A549 (cell line): ENCODE results near the gene SBK2. TPM values are rescaled to one million over a fixed set of nuclear protein-coding genes. Genes with fewer than 3 reads are reported as not detected.
A peak's percentile ranks its signal among the peaks of the same experiment; 100 is the strongest.

Source experiments
- ATAC-seq, 2 experiments: fragments of 200-7000 bp in 1 of 2; fragments of >200 bp in 1 of 2; cut with Nextera tagmentation in 1 of 2; cut with Tn5 transposase in 1 of 2; 3 replicates each; pipeline versions ENCODE4 v1.8.0 to v1.9.1; 2018 to 2020; ENCODE audit warnings: mild to moderate bottlenecking in 1 of 2, moderate library complexity in 1 of 2
- CTCF ChIA-PET: fragments of 300-600 bp; sonication (Branson Sonifier 250); formaldehyde crosslinking; extraction: SDS; loops from one replicate; lab custom pipeline; 2021; ENCODE audit warnings: antibody characterized with exemption, inconsistent platforms; lab: Yijun Ruan, JAX
- POLR2A ChIA-PET: fragments of 350-600 bp; formaldehyde crosslinking; extraction: SDS; loops from one replicate; lab custom pipeline; 2021; ENCODE audit warnings: antibody characterized with exemption, inconsistent platforms; lab: Yijun Ruan, JAX
- DNase-seq, 2 experiments: peaks; one replicate each; pipeline versions ENCODE4 v3.0.0 to v3.0.0-alpha.2; 2011 to 2016; ENCODE audit warnings: low read depth in 1 of 2, low spot score in 1 of 2
- FAIRE-seq: peaks from 2 replicates; lab custom pipeline; 2011; peaks lifted over from hg19 to GRCh38; lab: Jason Lieb, UNC
- H3K27ac ChIP-seq, 2 experiments: fragments of >200 bp; sonication (Bioruptor Twin); formaldehyde crosslinking; 3 replicates each; pipeline ENCODE4 v1.5.1; 2016 to 2017
- H3K4me1 ChIP-seq: fragments of >200 bp; sonication (Bioruptor Twin); formaldehyde crosslinking; 3 replicates; pipeline ENCODE4 v1.6.1; 2016
- H3K4me2 ChIP-seq: fragments of >200 bp; sonication (Bioruptor Twin); formaldehyde crosslinking; 3 replicates; pipeline ENCODE4 v1.6.1; 2016
- H3K4me3 ChIP-seq: fragments of >200 bp; sonication (Bioruptor Twin); formaldehyde crosslinking; 3 replicates; pipeline ENCODE4 v1.5.1; 2016
- H3K9me3 ChIP-seq: fragments of >200 bp; sonication (Bioruptor Twin); formaldehyde crosslinking; 3 replicates; pipeline ENCODE4 v1.6.1; 2016
- CBX2 ChIP-seq: fragments of 200-600 bp; sonication (generic); IDR thresholded peaks from 2 replicates; pipeline ENCODE4 v1.6.1; 2016; ENCODE audit warnings: low read depth, mild to moderate bottlenecking, borderline replicate concordance
- CHD4 ChIP-seq: fragments of 200-600 bp; sonication (generic); IDR thresholded peaks from 2 replicates; pipeline ENCODE4 v1.6.1; 2016; ENCODE audit warnings: antibody characterized with exemption, mild to moderate bottlenecking, borderline replicate concordance
- EHF ChIP-seq: fragments of 250-450 bp; sonication (Bioruptor Pico); IDR thresholded peaks from 2 replicates; pipeline ENCODE4 v1.5.0; 2020; ENCODE audit warnings: mild to moderate bottlenecking
- ESRRA ChIP-seq: fragments of 150-350 bp; IDR thresholded peaks from 2 replicates; pipeline ENCODE4 v1.6.1; 2014; ENCODE audit warnings: mild to moderate bottlenecking, low read length, borderline replicate concordance
- HDAC2 ChIP-seq: fragments of 200-600 bp; sonication (generic); IDR thresholded peaks from 2 replicates; pipeline ENCODE4 v1.6.1; 2016
- HOXA7 ChIP-seq: fragments of 250-450 bp; sonication (Bioruptor Pico); IDR thresholded peaks from 2 replicates; pipeline ENCODE4 v1.5.0; 2020; ENCODE audit warnings: mild to moderate bottlenecking, moderate library complexity
- HOXB5 ChIP-seq: fragments of 250-450 bp; sonication (Bioruptor Pico); IDR thresholded peaks from 2 replicates; pipeline ENCODE4 v1.5.0; 2020; ENCODE audit warnings: mild to moderate bottlenecking, moderate library complexity
- JUNB ChIP-seq: fragments of >200 bp; sonication (Bioruptor Twin); formaldehyde crosslinking; IDR thresholded peaks from 2 replicates; pipeline ENCODE4 v1.6.1; 2016
- MYC ChIP-seq: IDR thresholded peaks from 2 replicates; pipeline ENCODE4 v1.6.1; 2012; ENCODE audit warnings: mild to moderate bottlenecking, inconsistent platforms, low read length, improper control_type of control experiment, borderline replicate concordance
- NFE2L2 ChIP-seq: fragments of 150-350 bp; conservative IDR thresholded peaks from 2 replicates; pipeline ENCODE4 v1.6.1; 2014; ENCODE audit warnings: low read length
- NR3C1 ChIP-seq: fragments of >200 bp; sonication (Bioruptor Twin); formaldehyde crosslinking; IDR thresholded peaks from 3 replicates; pipeline ENCODE4 v1.6.1; 2017
- POLR2A ChIP-seq: IDR thresholded peaks from 2 replicates; pipeline ENCODE4 v1.6.1; 2012; ENCODE audit warnings: mild to moderate bottlenecking, low read length
- RARB ChIP-seq: fragments of 250-450 bp; sonication (Bioruptor Pico); IDR thresholded peaks from 2 replicates; pipeline ENCODE4 v1.8.0; 2021; ENCODE audit warnings: mild to moderate bottlenecking, moderate library complexity
- SMC3 ChIP-seq: fragments of >200 bp; sonication (Bioruptor Twin); formaldehyde crosslinking; IDR thresholded peaks from 3 replicates; pipeline ENCODE4 v1.6.1; 2018; ENCODE audit warnings: inconsistent platforms
- TP53 ChIP-seq: fragments of 250-450 bp; sonication (Bioruptor Pico); IDR thresholded peaks from 2 replicates; pipeline ENCODE4 v1.5.0; 2021; ENCODE audit warnings: mild to moderate bottlenecking, moderate library complexity
- ZC3H11A ChIP-seq: fragments of 450-650 bp; IDR thresholded peaks from 2 replicates; pipeline ENCODE4 v1.6.1; 2014; ENCODE audit warnings: antibody characterized with exemption, mild to moderate bottlenecking
- ZFP36 ChIP-seq: fragments of 450-650 bp; IDR thresholded peaks from 2 replicates; pipeline ENCODE4 v1.6.1; 2014; ENCODE audit warnings: borderline replicate concordance; ENCODE audit not compliant: partially characterized antibody
- ZNF302 ChIP-seq: fragments of 250-450 bp; sonication (Bioruptor Pico); IDR thresholded peaks from 2 replicates; pipeline ENCODE4 v1.9.0; 2021; ENCODE audit warnings: inconsistent platforms, mild to moderate bottlenecking, moderate library complexity
- WGBS: methylation state at CpG from one replicate; pipeline ENCODE4 v1.1.6; 2017; ENCODE audit errors: missing lambda C conversion rate; 5-methylcytosine and 5-hydroxymethylcytosine counted together
- polyA plus RNA-seq, 4 experiments: library from polyadenylated mRNA; depleted of rRNA in 3 of 4; stranded (reverse); fragments of >200 nt; fragmentation: RNase III in 1 of 4; extraction: RNeasy Plus Mini Kit Qiagen cat#74134 plus additional on column Dnase treatment in 1 of 4; gene quantifications; 2 replicates in 3 of 4; 3 replicates in 1 of 4; pipeline ENCODE4 v1.2.3, GENCODE V29; 2011 to 2017
- TF ChIP-seq, protein P1 (sequence below): fragments of 450-650 bp; IDR thresholded peaks from 2 replicates; pipeline ENCODE4 v1.6.1; 2014; ENCODE audit warnings: antibody characterized with exemption
- TF ChIP-seq, protein P2 (sequence below): fragments of 250-450 bp; sonication (Bioruptor Pico); IDR thresholded peaks from 2 replicates; pipeline ENCODE4 v1.5.0; 2021; ENCODE audit warnings: mild to moderate bottlenecking, moderate library complexity, borderline replicate concordance
- TF ChIP-seq, protein P3 (sequence below): fragments of >200 bp; sonication (Bioruptor Twin); formaldehyde crosslinking; IDR thresholded peaks from 3 replicates; pipeline ENCODE4 v1.6.1; 2016
- TF ChIP-seq, protein P4 (sequence below): fragments of 150-350 bp; IDR thresholded peaks from 2 replicates; pipeline ENCODE4 v1.6.1; 2014; ENCODE audit warnings: low read depth, mild to moderate bottlenecking, low read length
- TF ChIP-seq, protein P5 (sequence below): fragments of >200 bp; sonication (Bioruptor Twin); formaldehyde crosslinking; IDR thresholded peaks from 3 replicates; pipeline ENCODE4 v1.5.1; 2016
- TF ChIP-seq, protein P6 (sequence below): IDR thresholded peaks from 2 replicates; pipeline ENCODE4 v1.6.1; 2012
- TF ChIP-seq, protein P7 (sequence below): fragments of >200 bp; sonication (Bioruptor Twin); formaldehyde crosslinking; IDR thresholded peaks from 2 replicates; pipeline ENCODE4 v1.6.1; 2016

The SBK2 gene
- polyA plus RNA-seq, 2 of the 4 experiments (the other 2 are of a cell fraction): 0.89 to 1.1 TPM

DNA sequence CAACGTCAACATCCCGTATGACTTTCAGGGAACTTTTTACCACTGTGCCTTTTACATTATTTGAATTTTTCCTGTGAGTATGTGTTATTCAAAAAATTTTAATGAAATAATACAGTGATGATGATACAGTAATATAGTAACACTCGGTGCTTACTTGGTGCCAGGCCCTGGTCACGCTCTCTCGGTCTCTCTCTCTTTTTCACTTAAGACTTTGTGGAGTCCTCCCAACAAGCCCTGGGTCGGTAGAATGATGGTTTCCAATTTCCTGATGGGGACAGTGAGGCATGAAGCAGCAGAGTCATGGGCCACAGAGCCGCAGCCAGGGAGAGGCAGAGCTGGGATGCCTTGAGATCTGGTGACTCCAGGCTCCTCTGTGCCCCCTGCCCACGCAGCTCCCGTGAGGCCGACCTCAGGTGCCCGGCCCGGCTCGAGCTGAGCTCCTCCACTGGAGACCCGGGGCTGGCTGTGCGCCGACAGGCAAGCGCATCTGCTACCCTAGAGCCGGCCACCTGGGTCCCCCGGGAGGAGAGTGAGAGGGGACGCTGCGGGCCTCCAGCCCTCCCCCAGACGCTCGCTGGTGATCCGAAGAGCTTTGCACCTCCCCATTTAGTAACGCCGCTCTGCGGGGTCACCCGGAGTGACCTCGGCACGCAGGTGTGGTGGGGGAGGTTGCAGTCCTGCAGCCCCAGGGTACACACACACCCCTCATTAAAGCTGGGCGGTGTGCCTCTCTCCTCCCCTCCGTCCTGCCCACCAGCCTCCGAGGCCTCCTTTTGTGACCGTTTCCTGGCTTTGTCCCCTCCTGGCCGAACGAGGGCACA lies 12.8 kb upstream of the SBK2 start (continued):
- TF ChIP-seq, protein P1, sequence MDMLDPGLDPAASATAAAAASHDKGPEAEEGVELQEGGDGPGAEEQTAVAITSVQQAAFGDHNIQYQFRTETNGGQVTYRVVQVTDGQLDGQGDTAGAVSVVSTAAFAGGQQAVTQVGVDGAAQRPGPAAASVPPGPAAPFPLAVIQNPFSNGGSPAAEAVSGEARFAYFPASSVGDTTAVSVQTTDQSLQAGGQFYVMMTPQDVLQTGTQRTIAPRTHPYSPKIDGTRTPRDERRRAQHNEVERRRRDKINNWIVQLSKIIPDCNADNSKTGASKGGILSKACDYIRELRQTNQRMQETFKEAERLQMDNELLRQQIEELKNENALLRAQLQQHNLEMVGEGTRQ: no peak
- TF ChIP-seq POLR2A (peak; percentile 33; the same call in 1 of the 2 replicates), CHD4 (no peak), ZNF302 (CRISPR knock-in tag) (no peak), NFE2L2 (no peak), CBX2 (no peak), HOXA7 (CRISPR knock-in tag) (no peak)
- TF ChIP-seq, protein P2, sequence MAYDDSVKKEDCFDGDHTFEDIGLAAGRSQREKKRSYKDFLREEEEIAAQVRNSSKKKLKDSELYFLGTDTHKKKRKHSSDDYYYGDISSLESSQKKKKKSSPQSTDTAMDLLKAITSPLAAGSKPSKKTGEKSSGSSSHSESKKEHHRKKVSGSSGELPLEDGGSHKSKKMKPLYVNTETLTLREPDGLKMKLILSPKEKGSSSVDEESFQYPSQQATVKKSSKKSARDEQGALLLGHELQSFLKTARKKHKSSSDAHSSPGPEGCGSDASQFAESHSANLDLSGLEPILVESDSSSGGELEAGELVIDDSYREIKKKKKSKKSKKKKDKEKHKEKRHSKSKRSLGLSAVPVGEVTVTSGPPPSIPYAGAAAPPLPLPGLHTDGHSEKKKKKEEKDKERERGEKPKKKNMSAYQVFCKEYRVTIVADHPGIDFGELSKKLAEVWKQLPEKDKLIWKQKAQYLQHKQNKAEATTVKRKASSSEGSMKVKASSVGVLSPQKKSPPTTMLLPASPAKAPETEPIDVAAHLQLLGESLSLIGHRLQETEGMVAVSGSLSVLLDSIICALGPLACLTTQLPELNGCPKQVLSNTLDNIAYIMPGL (CRISPR knock-in tag): no peak
- TF ChIP-seq, protein P3, sequence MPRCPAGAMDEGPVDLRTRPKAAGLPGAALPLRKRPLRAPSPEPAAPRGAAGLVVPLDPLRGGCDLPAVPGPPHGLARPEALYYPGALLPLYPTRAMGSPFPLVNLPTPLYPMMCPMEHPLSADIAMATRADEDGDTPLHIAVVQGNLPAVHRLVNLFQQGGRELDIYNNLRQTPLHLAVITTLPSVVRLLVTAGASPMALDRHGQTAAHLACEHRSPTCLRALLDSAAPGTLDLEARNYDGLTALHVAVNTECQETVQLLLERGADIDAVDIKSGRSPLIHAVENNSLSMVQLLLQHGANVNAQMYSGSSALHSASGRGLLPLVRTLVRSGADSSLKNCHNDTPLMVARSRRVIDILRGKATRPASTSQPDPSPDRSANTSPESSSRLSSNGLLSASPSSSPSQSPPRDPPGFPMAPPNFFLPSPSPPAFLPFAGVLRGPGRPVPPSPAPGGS: peak; percentile 39; the same call in 1 of the 3 replicates

DNA sequence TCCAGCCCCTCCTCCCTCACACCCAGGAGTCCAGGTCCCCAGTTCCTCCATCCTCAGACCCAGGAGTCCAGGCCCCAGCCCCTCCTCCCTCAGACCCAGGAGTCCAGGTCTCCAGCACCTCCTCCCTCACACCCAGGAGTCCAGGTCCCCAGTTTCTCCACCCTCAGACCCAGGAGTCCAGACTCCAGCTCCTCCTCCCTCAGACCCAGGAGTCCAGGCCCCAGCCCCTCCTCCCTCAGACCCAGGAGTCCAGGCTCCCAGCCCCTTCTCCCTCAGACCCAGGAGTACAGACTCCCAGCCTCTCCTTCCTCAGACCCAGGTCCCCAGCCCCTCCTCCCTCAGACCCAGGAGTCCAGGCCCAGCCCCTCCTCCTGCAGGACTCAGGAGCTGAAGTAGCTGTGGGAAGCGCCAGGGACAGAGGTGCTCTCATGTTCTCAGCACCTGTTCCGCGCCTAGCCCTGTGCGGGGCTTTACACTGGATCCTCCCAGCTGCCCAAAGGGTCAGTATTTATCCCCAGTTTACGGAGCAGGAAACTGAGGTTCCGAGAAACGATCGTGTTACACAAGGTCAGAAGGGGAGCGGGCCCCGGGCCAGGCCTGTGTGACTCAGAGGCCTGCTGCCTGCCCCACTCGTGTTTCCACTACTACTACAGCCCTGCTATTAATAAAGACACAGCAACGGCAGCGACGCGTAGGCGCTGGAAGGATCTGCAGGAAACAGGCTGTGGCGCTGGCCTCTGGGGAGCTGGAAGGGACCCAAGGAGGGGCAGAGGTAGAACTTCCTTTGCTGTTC lies 10.1 kb upstream of the SBK2 start:
- CTCF ChIA-PET: interaction anchor here (1.0 to 7.6 kb wide), 12 partner anchors 12 to 406 kb away, joined by 3 to 43 read pairs (median 8); partner anchors contain the start of gene ZNF865
- H3K4me1 ChIP-seq: peaks cover 63% of the 10 kb centered on the region
- WGBS: 7% methylated on average over 17 of the region's 17 CpGs
- FAIRE-seq (no peak), DNase-seq (peak in 1 of 2 experiments; percentile 76), ATAC-seq (peak; percentile 33 to 47)
- H3K9me3 ChIP-seq: no peaks in the 10 kb centered on the region
- H3K27ac ChIP-seq: peak overlapping the region; percentile 97 to 99
- peak overlapping the region; percentile 82 for H3K4me2 ChIP-seq
- POLR2A ChIA-PET: interaction anchor here (0.6 to 4.7 kb wide), 5 partner anchors 21 to 239 kb away, joined by 3 to 44 read pairs (median 4); partner anchors contain the start of genes FIZ1, ZNF524 and ZNF865
- H3K4me3 ChIP-seq: peak overlapping the region; percentile 18; the same call in 2 of the 3 replicates
- TF ChIP-seq RARB (CRISPR knock-in tag) (no peak), POLR2A (no peak), NR3C1 (no peak), MYC (no peak), SMC3 (no peak), EHF (0 out of 2 replicates have a peak, but pooled peaks have one; percentile 16), HOXB5 (CRISPR knock-in tag) (peak; percentile 66; the same call in 1 of the 2 replicates), ESRRA (peak; percentile 34; the same call in 1 of the 2 replicates), HDAC2 (0 out of 2 replicates have a peak, but pooled peaks have one; percentile 73), ZFP36 (no peak), TP53 (no peak), ZC3H11A (no peak), JUNB (peak; percentile 26; the same call in 1 of the 2 replicates)
- TF ChIP-seq, protein P4, sequence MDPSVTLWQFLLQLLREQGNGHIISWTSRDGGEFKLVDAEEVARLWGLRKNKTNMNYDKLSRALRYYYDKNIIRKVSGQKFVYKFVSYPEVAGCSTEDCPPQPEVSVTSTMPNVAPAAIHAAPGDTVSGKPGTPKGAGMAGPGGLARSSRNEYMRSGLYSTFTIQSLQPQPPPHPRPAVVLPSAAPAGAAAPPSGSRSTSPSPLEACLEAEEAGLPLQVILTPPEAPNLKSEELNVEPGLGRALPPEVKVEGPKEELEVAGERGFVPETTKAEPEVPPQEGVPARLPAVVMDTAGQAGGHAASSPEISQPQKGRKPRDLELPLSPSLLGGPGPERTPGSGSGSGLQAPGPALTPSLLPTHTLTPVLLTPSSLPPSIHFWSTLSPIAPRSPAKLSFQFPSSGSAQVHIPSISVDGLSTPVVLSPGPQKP: no peak
- TF ChIP-seq, protein P5, sequence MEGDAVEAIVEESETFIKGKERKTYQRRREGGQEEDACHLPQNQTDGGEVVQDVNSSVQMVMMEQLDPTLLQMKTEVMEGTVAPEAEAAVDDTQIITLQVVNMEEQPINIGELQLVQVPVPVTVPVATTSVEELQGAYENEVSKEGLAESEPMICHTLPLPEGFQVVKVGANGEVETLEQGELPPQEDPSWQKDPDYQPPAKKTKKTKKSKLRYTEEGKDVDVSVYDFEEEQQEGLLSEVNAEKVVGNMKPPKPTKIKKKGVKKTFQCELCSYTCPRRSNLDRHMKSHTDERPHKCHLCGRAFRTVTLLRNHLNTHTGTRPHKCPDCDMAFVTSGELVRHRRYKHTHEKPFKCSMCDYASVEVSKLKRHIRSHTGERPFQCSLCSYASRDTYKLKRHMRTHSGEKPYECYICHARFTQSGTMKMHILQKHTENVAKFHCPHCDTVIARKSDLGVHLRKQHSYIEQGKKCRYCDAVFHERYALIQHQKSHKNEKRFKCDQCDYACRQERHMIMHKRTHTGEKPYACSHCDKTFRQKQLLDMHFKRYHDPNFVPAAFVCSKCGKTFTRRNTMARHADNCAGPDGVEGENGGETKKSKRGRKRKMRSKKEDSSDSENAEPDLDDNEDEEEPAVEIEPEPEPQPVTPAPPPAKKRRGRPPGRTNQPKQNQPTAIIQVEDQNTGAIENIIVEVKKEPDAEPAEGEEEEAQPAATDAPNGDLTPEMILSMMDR: no peak
- TF ChIP-seq, protein P6, sequence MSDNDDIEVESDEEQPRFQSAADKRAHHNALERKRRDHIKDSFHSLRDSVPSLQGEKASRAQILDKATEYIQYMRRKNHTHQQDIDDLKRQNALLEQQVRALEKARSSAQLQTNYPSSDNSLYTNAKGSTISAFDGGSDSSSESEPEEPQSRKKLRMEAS: peak; percentile 66; the same call in 1 of the 2 replicates
- TF ChIP-seq, protein P7, sequence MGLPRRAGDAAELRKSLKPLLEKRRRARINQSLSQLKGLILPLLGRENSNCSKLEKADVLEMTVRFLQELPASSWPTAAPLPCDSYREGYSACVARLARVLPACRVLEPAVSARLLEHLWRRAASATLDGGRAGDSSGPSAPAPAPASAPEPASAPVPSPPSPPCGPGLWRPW: no peak
